A375 (cell line): Measurements from ENCODE around the gene TMSB4Y. TPM values are rescaled to one million over a fixed set of nuclear protein-coding genes. Genes with fewer than 3 reads are reported as not detected.

Source experiments
- total RNA-seq: library from RNA; depleted of rRNA; stranded (reverse); fragments of >200 nt; shearing (Covaris generic); gene quantifications from 2 replicates; pipeline ENCODE4 v1.2.3, GENCODE V29; 2014; rRNA removed

The TMSB4Y gene
- not detected in 2 replicates for total RNA-seq

GRCh38 chrY:13703568-13703968 is at the start of gene TMSB4Y:
TSS of gene TMSB4Y (plus strand) at chrY:13703899.

Other genes with a start within 250 kb of the TMSB4Y start
- not detected in 2 replicates for gene UTY, start 223.9 kb upstream of the TMSB4Y start, total RNA-seq